NCI-H748 treated with DMSO at 0.1 percent for 48 hours (cell line): ENCODE measurements around the gene ABLIM1.
A peak's percentile ranks its signal among the peaks of the same experiment; 100 is the strongest.

Experiments
- DNase-seq: peaks from one replicate; lab custom pipeline; 2025; lab: John Stamatoyannopoulos, UW

Gene ABLIM1

DNA sequence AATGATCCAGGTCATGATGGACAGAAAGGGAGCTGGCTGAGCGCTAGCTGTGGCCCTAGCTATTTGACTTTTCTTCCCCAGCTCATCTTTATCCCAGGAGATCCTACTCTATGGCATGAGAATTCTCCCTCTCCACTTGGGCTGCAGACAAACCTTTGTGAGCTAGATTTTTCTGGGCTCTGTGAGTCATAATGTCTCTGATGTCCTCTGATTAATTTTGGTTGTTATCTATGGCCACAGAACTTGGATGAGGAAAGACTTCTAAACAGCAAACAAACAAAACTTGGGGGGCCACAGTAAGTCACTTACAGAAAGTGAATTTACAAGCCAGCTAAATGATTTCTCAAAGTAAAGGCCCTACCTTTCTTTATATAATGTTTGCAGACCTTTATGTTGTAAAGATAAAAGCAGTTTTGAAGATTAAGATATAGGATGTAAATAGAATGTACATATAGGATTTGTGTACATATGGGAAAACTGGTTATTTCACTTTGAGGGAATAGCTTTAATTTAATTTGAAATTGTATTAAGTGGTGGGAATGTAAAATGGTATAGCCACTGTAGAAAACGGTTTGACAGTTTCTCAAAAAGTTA, 10.4 kb downstream of the ABLIM1 start:
- DNase-seq, result no peak

DNA sequence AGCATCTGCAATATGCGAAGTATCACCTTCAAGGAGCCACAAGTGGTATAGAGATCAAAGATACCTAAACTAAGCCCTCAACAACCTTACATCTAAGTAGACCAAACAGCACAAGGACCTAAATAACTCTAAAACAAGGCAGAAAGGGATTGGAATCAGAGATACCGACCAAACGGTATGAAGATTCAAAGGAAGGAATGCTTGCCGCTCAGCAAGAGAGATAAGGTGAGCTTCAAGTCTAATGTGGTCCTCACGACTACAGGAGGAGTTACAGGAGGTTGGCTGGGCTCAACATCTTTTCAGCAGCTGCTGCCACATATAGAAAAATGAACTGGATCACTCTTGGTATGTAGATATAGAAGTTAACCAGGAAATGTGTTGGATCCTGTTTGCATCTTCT, 11.6 kb downstream of the ABLIM1 start:
- no peak for DNase-seq

GRCh38 chr10:114645706-114646105, 12.4 kb downstream of the ABLIM1 start:
- DNase-seq, result no peak

DNA sequence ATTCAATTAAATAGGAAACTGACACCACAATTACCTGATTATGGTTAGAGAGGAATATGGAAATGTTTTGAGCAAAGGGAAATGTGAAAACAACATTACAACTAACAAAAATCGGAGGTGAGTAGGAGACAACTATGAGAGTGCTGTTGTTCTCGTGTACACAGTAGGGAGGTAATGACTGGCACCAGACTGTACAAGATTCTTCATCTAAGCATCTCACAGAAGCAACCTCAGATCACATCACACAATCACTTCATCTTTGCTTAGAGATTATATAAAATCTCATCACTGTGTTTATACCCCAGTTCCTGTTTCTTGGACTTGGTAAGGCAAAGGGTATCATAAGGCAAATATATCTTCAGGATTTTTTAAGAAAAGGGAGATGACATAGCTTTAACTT, 14.9 kb downstream of the ABLIM1 start:
- DNase-seq, result no peak

DNA sequence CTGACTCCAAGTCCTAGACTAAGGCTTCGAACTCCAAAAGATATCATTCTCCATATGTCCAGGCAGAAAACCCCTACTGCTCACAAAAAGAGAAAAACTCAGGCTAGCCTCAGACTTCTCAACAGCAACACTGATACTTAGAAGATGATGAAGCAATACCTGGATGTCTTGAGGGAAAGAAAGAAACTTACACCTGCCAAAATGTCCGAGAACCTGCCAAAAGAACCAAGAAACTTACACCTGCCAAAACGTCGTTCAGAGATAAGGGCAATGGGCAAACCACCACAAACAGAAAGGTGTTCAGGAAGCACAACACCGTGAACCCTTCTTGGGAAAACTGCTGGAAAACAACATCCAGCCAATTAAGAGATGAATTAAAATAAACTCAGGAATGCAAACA, 15.3 kb downstream of the ABLIM1 start:
- DNase-seq, result no peak

DNA sequence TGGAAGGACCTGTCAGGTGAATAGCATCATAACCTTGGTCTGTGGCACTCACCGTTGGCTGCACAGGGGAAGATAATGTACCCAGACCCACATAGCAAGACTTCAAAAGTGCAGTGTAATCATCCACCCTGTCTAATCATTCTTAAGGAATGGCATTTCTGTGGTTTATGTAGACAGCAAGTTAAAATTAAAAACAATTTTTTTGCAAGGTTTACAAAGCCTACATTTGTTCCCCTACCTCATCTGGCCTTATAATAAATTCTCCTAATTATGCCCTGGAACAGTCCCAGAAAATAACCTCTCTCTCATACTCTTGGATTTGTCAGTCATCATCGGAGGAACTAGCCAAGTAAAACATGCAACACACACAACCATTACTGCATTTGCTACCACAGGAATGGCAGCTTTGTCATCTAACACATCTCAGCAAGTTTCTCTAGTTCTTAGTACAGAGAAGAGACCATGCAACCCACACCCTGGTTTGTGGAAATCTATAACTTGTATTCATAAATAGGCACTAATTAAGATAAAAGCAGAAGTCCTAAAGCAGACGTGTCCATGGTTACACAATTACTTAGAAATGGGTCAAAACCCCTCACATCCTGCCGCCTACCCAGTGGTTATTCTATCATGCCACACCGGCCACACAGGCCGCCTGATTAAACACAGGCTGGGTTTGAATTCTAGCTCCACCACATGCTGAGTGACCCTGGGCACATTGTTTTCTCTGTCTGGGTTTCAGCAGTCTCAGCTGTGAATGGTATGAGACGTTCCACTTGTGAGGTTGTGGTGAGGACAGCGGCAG, 19.1 kb downstream of the ABLIM1 start:
- DNase-seq, result no peak

DNA sequence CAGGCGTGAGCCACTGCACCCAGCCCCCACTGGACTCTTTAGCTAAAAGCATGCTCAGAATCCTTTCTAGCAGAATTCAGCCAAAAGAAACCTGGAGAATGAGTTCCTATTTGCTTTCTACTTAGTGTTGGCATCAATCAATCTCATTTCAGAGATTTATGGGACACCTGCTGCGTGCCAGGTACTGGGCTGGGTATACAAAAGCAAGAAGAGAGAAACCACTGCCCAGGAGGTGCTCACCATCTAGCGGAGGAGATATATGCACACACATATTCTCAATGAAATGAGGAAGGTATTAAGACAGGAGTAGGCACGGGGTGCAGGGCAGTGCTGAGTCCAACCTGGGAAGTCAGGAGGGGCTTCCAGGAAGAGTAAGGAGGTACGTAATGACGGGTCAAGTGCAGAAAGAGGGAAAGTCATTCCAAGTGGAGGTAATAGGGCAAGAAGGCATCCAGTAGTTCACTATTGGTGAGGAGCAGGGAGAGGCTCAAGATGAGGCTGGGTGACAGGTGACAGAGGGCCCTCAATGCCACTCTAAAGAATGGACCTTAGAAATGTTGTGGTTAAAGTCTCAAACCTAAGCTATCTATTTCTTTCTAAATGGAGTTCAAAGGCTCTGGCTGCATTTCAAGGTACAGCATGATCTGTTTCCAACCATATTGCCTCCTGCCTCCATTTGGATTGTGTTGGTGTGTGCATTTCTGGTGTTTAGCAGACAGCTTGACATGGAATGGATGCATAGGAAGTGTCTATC, 22.1 kb downstream of the ABLIM1 start:
- DNase-seq, result peak; percentile 3

- no peak for DNase-seq
Observed at GRCh38 chr10:114635101-114635500, 23.0 kb downstream of the ABLIM1 start.

- DNase-seq, result no peak
Observed at GRCh38 chr10:114634609-114634979, 23.5 kb downstream of the ABLIM1 start.

GRCh38 chr10:114632869-114633715, 25.0 kb downstream of the ABLIM1 start:
- DNase-seq, result no peak

DNA sequence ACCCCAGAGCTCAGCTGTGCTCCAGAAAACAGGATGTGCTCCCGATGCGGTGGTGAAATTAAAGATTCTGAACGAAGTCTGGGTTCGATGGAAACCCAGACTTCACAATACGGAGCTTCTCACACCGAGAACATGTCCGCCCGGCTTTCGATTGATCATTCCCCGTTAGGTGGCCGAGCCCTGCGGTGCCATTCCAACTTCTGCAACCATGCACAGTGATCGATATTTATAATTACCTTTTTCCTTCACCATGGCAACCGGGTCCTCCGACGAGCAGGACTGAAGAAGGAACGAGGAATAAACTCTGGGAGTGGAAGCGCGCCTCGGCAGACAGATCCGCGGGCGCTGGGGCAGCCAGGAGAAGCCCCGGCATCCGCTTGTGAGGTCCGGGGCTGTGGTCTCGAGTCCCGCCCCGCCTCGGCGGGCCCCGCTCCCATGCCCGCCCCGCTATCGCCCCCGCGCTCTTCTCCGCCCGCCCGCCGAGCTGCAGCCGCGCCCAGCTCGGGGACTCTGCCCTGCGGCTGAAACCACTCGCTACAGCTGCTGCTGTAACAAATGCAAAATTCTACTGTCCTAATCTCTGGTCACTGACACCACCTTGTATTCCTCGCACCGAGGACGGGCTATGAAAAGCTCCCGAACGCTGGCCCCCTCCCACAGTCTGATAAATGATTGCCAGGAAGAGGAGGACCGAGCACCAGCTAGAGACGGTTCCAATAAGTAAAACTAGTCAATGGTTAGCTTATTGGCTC, 26.2 kb downstream of the ABLIM1 start:
- DNase-seq, result peak; percentile 31

GRCh38 chr10:114631090-114631665, 26.9 kb downstream of the ABLIM1 start:
- DNase-seq, result no peak

- no peak for DNase-seq
Observed at GRCh38 chr10:114629824-114630730, 28.0 kb downstream of the ABLIM1 start.

DNA sequence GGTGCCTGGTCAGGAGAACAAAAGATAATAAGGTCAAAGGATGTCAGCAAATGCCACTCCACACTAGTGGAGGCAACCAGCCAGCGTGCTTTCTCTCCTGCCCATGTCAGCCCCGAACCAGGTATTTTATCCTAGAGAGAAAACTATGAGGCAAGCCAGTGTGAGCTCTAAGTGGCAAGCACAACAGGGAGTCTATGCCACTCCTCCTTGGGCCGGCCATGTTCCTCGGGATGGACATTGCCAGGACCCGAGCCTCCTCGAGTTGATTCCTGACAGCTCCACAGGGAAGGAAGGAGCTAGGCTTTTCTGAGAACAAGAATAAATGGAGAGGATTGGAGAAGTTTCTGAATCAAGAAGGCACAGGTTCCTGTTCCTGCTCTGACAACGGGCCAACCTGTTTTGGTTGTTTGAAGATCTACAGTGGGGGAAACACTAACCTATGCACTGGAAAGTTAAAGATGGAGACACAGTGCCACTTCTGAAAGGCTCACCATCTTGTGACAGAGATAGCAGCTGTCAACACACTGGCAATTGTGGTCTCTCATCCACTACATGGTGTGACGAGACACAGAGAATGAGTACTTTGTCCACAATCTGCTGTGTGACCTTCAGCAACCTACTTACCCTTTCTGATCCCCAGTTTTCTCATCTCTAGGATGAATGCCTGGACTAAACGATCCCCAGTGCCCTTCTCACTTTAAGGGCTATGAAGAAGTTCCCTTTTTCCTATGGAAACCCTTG, 28.8 kb downstream of the ABLIM1 start:
- DNase-seq, result no peak

- no peak for DNase-seq
Observed at GRCh38 chr10:114628106-114628505, 30.0 kb downstream of the ABLIM1 start.

DNA sequence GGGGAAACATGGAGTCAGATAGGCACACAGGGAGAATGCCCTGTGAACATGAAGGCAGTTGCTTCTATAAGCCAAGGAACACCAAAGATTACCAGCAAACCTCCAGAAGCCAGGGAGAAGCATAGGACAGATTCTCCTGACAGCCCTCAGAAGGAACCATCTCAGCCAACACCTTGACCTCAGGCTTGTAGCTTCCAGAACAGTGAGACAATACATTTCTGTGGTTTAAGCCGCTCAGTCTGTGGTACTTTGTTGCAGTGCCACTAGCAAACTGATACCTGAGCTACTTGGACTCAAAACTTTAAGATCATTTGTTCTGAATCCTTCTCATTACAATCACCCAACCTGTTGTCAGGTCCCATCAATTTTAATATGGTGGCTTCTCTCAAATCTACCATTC, 31.2 kb downstream of the ABLIM1 start:
- no peak for DNase-seq

DNA sequence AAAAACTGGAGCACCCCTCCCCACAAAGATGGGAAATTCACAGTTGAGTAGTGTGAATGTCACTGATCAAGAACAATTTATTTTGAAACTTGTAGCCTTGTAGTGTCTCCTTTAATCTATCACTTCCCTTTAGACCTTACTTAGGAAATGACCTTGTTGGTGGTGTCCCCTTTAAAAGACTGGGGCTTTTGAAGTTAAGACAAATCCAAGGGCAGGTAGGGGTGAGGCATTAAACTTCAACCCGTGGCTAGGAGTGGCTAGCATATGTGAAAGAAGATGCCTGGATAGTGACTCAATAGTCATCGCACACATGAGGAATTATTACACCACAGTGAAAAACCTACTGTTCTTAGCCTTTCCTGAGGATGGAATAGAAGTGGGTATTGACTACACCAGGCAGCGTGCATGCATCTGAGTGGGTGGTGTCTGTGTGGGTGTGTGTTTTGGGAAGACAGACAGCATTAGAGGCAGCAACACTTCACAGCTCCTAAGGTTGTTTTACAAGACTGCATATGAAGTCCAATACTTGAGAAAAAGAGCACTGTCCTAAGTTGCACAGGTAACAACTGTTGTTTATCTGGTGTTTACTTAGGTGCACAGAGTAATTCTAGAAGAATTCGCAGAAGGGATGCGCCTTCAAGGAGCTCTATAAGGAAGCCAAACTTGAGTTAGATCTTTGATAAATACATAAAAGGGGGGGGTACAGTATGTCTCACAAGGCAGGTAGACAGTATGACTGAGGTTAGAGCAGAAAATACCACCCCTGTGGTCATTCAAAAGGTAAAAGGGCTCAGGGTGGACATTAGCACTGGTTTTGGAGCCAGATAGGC, 32.9 kb downstream of the ABLIM1 start:
- no peak for DNase-seq

- DNase-seq, result no peak
Observed at GRCh38 chr10:114624422-114624821, 33.7 kb downstream of the ABLIM1 start.
